Astrocyte (in vitro differentiated cells and primary cell): ENCODE data around the gene TNFSF11.

ENCODE experiments used
- CTCF ChIP-seq: IDR thresholded peaks from 2 replicates; pipeline ENCODE4 v1.5.1; 2011; ENCODE audit warnings: low read depth, mild to moderate bottlenecking, inconsistent platforms, low read length, moderate library complexity; ENCODE audit not compliant: insufficient read depth
- EZH2 ChIP-seq: IDR thresholded peaks from 2 replicates; pipeline ENCODE4 v1.6.1; 2012; ENCODE audit warnings: mild to moderate bottlenecking, low read length, inconsistent platforms; ENCODE audit not compliant: insufficient read depth

- TF ChIP-seq CTCF (no peak), EZH2 (no peak)
Observed at GRCh38 chr13:42654212-42654611, 80.3 kb downstream of the TNFSF11 start.
